ENCODE data around the gene BCL11B. TPM values are rescaled to one million over a fixed set of nuclear protein-coding genes. Genes with fewer than 3 reads are reported as not detected.

The BCL11B gene
- total RNA-seq, 4 donors from 2014 or later, result 0.68 to 1.5 (median 0.85) TPM

DNA sequence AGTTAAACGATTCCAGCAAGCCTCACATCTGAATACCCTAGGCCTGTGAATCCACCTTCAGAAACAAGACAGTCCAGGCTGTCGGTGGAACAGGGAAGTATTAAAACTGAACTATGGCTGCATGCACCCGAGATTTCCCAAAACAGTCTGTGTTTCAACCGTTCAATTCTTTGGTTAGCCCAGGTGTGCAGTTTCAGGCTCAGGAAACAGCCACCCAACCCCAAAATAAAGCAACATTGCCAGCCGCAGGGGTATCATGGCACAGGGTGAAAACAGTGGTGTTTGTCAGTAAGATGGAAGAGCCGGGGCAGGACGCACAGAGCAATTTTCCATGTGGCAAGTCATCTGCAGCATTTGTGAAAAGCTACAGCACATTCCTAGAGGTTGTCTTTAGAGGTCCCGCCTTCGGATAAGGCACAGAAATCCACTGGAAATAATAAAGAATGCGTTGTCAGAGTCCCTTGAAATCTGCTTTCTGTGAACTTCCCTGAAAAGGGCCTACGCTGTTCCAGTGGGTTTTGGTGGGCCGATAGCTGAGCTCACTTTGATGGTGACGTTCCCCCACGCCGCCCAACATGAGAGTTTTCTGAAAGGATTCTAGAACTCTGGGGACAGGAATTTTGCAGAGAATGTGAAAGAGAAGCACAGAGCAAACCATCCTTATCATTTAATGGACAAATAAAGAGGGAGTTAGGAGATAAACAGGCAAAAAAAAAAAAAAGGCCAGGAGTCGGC is 84.9 kb downstream of the BCL11B start:
- TF ChIP-seq, protein P1, sequence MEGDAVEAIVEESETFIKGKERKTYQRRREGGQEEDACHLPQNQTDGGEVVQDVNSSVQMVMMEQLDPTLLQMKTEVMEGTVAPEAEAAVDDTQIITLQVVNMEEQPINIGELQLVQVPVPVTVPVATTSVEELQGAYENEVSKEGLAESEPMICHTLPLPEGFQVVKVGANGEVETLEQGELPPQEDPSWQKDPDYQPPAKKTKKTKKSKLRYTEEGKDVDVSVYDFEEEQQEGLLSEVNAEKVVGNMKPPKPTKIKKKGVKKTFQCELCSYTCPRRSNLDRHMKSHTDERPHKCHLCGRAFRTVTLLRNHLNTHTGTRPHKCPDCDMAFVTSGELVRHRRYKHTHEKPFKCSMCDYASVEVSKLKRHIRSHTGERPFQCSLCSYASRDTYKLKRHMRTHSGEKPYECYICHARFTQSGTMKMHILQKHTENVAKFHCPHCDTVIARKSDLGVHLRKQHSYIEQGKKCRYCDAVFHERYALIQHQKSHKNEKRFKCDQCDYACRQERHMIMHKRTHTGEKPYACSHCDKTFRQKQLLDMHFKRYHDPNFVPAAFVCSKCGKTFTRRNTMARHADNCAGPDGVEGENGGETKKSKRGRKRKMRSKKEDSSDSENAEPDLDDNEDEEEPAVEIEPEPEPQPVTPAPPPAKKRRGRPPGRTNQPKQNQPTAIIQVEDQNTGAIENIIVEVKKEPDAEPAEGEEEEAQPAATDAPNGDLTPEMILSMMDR (IDR thresholded peaks at IDR 0.05; ENCODE audit: low read depth), result no peak

DNA sequence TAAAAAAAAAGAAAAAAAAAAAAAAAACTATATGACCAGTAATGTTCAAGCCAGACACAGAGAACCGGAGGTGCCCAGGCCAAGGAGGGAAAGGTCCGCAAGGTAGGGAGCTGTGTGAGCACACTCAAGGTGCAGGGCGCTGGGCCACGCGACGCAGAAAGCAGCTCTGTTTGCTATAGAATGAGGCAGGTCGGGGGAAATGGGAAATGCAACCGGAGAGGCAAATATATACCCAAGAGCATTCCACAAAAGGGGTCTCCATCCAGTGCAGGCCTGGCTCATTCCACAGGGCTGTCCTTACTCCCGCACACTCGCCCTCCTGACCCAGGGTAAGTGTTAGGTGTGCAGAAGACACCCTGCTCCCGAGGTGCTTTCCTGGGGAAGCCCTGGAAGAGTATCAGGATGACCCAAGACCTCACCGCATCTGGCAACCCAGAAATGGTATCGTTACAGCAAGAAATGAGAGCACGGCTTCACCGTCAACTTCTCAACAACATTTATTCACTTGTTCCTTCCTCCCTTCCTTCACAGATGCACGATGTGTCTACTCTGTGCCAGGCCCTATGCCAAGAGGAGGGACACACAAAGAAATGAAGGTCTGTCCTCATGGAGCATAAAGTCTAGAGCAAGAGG is 86.4 kb downstream of the BCL11B start:
- TF ChIP-seq, protein P1 (IDR thresholded peaks at IDR 0.05; ENCODE audit: low read depth), result no peak

DNA sequence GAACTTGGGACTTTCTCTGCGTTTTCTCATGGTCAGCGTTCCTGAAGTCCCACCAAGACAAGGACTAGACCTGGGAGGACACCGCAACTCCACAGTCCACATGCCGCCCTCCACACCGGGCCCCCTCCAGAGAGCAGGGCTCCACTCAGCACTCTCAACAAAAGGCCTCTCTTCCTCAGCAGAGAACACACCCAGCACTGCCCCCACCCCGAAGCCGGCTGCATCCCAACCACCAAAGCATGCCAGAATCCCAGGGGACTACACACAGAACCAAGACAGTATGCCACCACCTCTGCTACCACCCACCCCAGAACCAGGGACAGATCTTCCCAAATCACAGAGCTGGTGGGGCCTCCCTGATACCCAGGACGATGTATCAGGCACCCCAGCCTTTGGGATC is 88.3 kb downstream of the BCL11B start:
- TF ChIP-seq, protein P1 (IDR thresholded peaks at IDR 0.05; ENCODE audit: low read depth), result no peak

DNA sequence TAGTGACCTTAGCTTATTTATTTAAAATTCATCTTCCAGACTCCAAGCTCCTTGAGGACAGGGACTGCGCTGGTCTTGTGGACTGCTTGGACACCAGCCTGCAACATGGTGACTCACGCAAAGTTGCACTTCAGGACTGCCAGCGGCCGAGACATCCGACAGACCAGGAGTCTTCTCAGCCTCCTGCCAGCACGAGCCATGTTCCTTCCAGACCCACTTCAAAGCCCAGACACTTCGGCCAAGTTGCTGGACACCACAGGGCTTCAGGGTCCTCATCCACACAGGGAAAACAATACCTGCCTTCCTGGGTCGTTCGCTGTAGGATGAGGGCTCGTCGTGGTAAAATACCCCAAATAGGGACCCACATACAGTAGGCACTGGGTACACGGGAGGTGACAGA is 88.7 kb downstream of the BCL11B start:
- TF ChIP-seq, protein P1 (IDR thresholded peaks at IDR 0.05; ENCODE audit: low read depth), result no peak

DNA sequence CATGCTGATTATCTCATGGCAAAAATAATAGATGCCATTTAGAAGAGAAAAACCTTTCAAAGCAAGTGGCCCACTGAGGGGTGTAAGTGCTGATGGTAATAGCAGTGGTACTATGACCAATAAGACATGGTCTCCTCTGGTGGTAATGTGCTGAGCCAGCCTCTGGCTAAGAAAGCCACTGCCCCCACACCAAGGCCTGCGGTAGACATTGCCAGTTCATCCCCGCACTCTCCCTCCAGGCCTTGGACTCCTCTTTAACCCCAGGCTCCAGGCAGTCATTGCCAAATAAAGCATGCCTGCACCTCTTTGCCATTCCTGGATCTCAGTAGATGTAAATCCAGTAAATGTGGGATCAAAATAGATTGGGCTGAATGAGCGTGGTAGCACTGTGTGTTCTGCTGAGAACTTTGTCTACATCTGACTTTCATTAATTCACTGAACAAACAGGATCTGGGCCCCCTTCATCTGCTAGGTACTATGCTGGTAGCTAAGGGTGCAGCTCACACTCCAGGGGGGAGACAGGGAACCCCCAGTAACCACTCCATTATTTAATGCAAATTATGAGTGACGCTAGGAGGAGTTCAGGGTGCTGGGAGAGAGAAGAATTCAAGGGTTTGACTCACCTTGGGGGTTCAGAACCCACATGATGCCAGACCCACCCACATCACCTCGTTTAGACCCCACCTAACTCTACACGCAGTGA is 89.3 kb downstream of the BCL11B start:
- TF ChIP-seq, protein P1 (IDR thresholded peaks at IDR 0.05; ENCODE audit: low read depth), result no peak

DNA sequence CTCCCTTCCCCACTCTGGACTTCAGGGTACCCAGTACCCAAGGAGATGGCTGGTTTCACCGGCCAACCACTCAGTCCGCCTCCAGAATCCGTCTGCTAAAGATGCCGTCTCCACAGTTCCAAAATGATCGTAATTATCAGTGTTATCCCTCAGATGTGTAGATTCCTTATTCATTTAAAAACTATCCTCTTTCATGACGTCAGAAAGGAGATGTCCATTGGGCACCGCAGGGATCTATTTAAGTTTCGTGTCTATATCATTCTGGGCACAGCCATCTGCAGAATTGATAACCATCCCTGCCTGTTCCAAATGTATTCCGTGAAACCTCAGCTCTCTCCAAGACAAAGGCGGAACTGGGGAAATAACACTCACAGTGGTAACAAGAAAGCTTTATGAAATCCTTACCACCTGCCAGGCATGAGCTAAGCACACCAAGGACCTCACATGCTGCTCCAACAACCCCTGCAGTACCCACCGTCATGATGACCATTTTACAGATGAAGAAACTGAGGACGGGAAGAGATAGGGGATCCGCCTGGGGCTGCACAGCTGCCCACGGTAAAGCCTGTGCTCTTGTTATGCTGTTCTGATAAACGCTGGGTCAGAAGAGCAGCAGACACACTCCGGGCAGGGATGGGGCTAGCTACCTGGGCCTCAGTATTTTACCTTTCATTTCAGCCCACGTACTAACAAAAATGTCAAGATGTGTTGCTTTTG is 90.0 kb downstream of the BCL11B start:
- TF ChIP-seq, protein P1 (IDR thresholded peaks at IDR 0.05; ENCODE audit: low read depth), result no peak

Data from subcutaneous adipose tissue (tissue), 4 donors.